HG03103 (cell line): ENCODE data around the gene LAPTM5.
"Not testable (repeated sequence)": the region's sequence is repeated elsewhere in the genome, so short reads cannot be mapped to it uniquely, and the experiment has no call there.

Experiments used
- ATAC-seq: cut with Tn5 transposase; IDR thresholded peaks from one replicate; pipeline ENCODE4 v1.9.1; 2021; ENCODE audit warnings: low read depth; ENCODE audit not compliant: unreplicated experiment

The LAPTM5 gene, protein sequence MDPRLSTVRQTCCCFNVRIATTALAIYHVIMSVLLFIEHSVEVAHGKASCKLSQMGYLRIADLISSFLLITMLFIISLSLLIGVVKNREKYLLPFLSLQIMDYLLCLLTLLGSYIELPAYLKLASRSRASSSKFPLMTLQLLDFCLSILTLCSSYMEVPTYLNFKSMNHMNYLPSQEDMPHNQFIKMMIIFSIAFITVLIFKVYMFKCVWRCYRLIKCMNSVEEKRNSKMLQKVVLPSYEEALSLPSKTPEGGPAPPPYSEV

DNA sequence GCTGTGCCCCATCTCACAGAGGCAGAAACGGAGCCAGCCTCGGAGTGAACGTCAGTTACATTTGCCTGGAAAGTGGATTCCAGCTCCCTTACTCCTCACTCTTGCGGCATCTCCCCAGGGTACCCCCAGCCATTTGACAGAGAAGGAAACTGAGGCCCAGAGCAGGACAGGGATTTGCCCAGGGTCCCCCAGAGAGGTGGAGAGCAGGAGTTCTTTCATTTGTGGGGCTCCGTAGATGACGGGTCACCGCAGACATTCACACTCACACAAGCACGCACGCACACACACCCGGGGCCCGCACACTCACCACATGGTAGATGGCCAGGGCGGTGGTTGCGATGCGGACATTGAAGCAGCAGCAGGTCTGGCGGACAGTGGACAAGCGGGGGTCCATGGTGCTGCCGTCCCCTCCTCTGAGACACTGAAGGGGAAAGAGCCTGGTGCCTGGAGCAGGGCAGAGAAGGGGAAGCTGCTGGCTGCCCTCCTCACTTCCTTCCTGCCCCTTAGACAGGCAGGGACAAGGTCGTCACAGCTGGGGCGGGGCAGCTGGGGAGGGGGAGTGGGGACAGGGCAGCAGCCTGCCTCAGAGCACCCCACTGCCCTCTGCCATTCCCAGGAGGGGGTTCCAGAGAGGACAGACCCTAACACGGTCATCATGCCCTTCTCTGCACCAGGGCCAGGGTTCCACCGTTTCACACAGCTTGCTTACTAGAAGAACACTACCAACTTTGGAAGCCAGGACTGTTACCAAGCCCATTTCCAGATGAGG lies at the start of gene LAPTM5:
LAPTM5 (minus strand) TSS at position 423 of the 769 bp plus-strand sequence; CDS start at position 394, 29 bp downstream.
- ATAC-seq = no peak

DNA sequence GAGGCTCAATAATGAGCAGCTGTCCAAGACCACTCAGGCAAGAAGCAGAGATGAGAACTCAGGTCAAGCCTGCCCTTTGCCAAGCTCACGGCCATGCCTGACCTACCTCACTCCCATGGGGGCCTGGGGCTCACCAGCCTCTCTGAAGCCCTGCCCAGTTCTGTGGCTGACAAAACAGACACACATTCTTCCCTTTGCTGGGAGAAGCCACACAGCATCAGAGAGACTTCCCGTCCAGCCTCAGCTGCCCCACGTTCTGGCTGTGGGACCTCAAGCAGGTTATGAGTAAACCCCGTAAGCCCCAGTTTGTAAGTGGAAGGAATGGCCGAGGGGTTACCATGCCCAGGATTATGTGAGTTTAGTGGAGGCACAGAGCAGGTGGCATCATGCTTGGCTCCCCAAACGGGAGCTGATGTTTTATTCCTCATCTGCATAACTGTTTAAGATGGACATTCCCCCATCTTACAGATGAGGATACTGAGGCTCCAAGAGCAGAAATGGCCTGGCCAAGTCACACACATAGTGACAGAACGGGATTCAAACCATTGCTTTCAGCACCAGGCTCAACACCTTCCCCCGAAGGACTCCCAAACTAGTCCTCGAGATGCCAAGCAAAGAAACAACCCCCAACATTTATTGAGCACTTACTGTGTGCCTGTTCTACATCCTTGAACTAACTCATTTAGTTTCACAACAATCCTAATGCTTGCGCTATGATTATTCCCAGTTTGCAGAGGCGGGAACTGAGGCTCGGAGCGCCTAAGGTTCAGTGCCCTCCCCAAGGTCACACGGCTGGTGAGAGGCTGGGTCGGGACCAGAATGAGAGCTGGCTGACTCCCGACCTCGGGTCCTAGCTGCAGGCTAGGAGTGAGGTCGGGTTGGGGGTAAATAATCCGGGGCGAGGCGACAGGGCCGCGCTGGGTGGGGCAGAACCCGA lies 49.1 kb upstream of the LAPTM5 start:
- no peak for ATAC-seq

DNA sequence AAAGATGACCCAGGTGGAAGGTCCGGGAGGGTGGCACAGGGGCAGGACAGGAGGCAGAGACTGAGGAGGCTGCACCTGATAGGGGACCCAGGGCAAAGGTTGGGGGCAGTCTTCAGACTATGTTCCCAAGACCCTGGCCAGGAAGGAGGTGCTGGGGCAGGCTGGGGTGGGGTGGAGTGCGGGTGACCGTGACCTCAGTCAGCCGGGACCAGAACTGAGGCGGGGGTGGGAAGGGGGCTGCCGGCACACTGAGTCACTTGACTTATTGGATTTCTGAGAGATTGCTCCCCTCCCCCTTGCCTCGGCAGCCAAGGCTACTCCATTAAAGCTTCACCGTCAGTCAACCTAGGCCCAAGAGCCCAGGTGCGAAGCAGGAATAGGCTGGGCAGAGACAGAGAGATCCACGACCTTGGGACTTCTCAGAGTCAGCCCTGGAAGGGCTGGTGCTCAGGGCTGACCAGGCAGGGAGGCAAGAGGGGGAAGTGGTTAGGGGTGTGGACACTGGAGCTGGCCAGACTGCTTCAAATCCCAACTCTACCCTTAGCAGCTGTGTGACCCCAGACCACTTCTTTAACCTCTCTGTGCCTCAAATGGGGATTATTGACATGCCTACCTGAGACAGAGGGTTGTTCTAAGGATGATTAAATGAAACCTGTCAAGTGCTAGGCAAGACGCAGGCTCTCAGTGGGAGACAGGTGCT lies 47.9 kb upstream of the LAPTM5 start:
- ATAC-seq = no peak

DNA sequence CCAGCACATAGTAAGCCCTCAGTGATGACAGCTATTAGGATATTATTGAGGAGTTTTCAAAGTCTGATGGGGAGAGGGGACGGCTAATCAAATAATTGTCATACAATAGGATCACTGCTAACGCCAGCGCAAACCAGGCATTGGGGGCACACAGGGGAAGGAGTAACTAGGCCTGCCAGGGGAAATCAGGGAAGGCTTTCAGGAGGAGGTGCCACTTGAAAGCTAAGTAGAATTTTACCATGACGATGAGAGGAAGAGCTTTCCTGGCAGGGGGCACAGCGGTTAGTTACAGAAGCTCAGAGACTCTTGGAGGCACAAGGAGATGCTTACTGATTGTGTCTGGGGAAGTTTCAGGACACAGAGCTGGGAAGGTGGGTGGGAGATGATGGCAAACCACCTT lies 47.2 kb upstream of the LAPTM5 start:
- no peak for ATAC-seq

DNA sequence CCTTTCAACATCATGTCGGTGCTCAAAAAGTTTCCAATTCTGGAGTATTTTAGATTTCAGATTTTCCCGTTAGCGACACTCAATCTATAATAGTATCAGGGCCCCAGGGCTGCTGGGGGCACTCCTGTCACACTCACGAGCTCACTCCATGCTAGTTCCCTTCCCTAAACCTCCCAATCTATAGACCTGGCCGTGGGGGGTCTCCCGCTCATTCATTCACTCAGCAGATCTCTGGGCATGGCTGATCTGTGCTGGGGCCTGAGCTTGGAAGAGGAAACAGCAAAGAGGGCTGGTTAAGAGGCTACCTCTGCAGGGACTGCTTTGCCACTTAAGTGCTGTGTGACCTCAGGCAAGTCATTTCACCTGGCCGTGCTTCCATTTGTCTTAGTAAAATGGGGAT lies 46.8 kb upstream of the LAPTM5 start:
- no peak for ATAC-seq

DNA sequence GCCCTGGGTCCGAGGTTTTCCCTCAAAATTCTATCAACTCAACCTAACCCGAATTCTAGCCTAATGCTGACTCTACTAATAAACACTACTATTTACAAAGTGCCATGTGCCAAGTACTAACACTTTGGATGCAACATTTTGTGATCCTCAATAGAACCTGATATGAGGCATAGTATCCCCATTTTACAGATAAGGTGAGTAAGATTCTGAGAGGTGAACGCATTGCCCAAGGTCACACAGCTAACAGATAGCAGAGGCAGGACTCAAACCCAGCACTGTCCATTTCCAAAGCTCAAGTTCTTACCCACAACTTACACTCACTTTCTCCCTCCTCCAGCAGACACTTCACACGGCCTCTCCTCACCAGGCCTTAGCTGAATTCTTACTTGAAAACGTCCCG lies 46.0 kb upstream of the LAPTM5 start:
- no peak for ATAC-seq

DNA sequence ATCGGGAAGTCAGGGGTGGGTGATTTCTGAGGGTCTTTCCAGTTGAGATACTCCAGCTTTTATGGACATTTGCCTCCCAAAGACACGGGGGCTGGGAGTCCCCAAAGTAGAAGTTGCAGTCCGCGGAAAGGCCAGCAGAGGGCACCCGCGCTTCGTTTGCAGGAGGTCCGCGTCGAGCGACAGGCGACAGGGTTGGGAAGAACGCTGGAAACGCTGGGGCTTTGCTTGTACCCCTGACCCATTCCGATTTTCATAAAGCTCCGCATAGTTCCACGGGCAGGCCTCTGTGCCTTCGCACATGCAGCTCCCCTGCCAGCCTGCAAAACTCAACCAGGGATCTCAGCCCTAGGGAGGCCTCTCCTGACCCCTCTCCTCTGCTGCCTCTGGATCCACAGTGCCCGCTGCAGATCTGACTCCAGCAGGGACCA lies 44.2 kb upstream of the LAPTM5 start:
- ATAC-seq = no peak

DNA sequence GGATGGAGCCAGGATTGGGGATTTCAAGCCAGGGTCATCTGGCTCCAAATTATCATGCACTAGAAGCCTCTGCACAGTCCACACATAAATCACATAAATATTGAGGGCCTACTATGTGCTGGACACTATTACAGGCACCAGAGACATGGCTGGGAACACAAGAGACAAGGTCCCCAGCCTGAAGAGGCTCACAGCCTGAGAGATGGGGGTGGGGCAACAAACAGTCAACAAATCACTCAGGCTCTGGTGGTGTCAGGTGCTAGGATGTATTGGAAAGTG lies 41.6 kb upstream of the LAPTM5 start:
- ATAC-seq = no peak

DNA sequence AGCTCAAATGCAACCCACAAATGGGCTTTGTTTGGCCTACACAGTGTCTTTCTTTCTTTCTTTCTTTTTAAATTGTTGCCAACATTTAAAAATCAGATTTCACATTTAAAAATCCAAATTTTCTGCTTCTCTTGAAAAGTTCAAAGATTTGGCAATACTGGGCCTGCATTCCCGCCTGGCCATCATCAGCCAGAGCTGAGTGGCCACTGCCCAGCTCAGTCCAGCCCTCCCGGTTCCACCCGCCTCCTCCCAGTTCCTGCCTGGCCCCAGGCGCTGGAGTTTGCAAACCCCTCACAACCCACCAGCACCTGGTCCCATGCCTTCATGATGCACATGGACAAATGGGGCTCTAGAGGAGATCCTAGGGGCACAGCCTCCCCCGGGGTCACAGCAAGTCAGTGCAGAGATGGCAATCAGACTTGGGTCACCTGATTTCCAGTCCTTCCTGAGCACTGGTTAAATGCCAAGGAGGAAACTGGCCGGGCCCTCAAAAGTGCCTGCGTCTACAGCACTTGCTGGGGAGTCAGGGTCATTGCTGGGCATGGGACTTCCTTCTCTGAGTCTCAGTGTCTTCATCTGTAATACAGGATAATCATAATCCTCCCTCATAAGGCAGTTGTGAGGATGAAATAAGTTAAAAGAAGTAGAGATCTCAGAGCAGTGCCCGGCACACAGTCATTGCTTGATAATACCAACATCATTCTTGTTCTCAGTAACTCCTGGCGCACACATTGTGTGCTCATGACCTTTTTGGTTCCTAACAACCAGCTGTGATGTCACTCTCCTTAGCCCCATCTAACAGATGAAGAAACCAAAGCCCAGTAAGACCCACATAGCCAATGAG lies 41.0 kb upstream of the LAPTM5 start:
- no peak for ATAC-seq

DNA sequence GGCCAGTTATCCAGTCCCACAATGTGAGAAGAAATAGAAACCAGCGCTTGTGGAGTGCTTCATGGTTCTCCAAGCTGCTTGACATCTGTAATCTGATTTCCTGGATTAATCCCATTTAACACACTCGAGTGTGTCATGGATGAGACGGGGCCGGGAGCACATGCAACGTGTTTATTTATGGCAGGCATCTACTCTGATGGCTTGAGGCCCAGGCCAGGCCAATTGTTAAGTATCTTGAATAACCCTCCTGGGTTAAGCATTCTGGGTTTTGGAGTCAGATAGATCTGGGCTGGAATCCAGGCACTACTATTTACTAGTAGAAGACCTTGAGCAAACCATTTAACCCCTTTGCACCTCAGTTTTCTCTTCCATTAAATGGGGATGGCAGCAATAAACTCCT lies 37.5 kb upstream of the LAPTM5 start:
- ATAC-seq = no peak

DNA sequence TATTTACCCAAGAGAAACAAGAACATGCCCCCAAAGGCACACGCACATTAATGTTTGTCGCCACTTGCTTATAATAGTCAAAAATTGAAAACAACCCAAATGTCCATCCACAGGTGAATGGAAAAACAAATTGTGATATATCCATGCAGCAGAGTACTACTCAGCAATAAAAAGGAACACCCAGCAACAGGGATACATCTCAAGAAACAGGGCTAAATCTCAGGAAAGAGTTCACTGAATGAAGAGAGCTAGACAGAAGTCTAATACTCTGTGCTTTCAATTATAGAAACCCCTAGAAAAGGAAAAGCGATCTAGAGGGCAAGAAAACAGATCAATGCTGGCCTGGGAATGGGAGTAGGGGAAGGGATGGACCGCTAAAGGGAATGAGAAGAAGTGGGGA lies 36.7 kb upstream of the LAPTM5 start:
- ATAC-seq = no peak

DNA sequence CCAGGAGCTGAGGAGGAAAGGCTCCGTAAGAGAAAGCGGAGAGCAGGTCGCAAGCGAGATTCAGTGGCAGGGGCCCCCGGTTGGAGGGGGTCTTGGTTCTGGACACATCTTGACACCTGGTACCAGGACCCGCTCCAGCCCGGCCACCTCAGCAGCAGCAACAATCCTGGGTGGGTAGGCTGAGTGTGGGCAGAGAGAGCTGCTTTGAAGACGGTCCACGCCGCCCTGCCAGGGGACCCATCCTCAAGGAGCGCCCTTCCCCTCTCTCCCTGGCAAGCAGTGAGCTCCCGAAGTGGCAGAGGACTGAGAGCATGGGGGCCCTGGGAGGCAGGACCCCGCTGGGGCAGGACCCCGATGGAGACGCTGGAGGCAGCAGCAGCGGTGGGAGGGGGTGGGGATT lies 35.6 kb upstream of the LAPTM5 start:
- ATAC-seq = no peak

DNA sequence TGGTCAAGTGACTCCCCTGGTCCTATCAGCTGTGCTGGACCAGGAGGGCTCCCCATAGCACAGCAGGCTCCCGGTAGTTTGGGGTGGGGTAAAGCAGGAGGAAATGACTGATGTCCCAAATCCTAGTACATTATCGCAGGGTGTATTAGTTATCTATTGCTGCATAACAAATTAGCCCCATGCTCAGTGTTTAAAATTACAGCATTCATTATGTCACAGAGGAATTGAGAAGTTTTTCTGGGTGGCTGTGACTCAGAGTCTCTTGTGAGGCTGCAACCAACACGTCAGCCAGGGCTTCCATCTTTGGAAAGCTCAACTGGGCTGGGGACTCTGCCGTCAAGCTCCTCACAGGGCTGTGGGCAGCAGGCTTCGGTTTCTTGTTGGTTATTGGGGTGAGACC lies 34.3 kb upstream of the LAPTM5 start:
- ATAC-seq = no peak

DNA sequence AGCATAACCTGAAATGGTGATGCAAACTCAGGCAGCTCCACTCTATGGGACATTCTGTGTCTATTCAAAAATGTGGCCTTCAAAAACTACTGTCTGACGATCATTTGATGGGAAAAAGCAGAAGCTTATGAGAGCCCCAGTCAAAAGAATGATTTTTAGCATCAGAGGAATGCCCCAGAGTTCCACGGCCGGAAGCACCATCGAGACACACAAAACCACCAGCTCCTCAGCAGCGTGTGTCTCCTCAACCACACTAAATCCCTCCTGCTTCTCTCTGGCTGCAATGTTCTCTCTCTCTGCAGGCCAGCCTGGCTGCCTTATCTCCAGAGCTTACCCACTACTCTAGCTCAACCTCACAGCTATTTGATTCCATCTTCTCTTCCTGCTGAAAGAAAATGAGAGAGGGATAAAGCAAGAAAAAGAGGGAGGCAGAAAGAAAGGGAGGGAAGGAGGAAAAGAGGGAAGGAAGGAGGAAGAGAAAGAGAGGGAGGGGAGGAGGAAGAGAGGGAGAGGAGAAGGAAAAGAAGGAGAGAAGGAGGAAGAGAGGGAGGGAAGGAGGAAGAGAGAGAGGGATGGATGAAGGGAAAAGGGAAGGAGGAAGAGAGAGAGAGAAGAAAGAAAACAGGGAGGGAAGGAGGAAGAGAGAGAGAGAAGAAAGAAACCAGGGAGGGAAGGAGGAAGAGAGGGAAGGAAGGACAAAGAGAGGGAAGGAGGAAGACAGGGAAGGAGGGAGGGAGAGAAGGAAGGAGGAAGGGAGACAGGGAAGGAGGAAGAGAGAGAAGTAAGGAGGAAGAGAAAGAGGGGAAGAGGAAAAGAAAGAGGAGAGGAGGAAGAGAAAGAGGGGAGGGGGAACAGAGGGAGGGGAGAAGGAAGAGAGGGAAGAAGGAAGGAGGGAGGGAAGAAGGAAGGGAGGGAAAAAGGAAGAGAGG lies 33.5 kb upstream of the LAPTM5 start:
- no peak for ATAC-seq

DNA sequence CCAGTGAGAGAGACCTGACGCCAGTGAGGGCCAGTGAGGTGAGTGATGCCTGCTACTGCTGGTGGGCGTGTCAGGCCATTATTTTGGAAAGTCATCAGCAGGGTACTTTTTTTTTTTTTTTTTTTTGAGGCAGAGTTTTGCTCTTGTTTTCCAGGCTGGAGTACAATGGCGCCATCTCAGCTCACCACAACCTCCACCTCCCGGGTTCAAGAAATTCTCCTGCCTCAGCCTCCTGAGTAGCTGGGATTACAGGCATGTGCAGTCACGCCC lies 32.6 kb upstream of the LAPTM5 start:
- not testable (repeated sequence) for ATAC-seq

DNA sequence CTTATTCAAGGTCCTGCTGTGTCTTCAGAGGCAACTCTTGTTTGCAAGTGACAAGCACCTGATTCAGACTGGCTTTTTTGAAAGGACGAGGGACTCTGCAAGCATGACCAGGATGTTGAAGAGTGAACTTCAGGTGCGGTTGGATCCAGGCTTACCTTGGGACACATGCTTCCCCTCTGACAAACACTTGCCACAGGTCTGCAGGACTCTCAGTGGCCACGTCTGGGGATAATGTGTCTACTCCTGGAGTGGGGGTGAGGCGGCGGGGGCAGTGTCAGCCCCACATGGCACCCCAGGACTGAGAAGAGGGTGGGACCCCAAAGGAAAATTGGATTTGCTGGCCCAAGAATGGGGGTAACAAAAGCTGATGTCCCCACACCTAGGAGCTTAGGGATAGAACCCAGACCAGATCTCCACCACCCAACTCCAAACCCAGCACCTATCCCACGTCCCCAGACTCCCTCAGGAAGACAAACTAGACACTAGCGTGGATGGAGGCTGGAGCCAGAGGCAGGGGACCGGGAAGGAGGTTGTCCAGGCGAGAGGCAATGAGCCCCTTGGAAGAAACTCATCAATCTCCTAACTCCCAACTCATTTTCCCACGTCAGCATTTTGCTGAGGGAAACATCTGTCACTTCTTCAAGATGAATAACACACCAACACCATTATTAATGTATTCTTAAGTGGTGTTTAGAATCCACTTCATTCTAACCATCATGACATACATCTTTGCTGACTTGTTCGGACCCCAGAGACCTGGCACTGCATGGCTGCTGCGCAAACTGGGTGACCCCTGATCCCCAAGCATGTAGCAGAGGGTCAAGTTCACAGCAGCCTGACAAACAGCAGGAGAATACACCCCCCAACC lies 32.0 kb upstream of the LAPTM5 start:
- ATAC-seq = no peak

DNA sequence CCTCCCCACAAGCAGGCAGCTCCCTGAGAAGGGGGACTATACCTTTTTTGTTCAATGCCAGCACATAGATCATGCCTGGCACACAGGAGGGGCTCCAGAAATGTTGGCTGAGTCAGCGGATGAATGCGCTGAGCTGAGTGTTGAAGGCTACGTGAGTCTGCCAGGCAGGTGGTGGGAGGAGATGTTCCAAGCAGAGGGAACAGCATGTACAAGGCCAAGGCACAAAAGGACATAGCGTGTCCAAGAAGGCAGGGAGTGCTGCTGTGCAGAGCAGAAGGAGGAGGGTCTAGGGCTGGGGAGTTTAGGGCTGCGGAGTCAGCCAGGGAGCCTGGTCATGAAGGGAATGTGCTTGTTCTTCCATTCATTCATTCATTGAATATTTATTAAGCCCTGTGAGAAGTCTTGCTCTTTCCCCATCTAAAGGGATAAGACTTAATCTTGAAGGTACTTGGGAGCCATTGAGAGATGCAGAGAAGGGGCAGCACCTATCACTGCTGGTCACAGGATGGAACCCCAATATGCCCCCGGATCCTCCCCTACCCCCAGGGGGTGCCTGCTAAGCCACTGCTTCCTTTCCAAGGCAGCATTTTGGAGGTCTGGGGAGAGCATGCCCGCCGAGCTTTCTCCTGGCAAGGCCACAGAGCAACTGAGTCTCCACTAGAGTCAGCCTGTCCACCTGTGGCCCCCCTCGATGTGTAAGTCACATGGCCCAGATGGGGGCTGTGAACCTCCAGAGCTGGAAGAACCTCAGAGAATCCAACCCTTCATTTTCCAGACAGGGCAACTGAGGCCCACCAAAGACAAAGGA lies 31.2 kb upstream of the LAPTM5 start:
- ATAC-seq = no peak
